ENCODE data around the gene LGALS3BP. TPM values are rescaled to one million over a fixed set of nuclear protein-coding genes. Genes with fewer than 3 reads are reported as not detected.
"Not testable (repeated sequence)": the region's sequence is repeated elsewhere in the genome, so short reads cannot be mapped to it uniquely, and the experiment has no call there.

The LGALS3BP gene
- polyA plus RNA-seq, 10 donors: 33.1 to 74.6 (median 48.2) TPM

DNA sequence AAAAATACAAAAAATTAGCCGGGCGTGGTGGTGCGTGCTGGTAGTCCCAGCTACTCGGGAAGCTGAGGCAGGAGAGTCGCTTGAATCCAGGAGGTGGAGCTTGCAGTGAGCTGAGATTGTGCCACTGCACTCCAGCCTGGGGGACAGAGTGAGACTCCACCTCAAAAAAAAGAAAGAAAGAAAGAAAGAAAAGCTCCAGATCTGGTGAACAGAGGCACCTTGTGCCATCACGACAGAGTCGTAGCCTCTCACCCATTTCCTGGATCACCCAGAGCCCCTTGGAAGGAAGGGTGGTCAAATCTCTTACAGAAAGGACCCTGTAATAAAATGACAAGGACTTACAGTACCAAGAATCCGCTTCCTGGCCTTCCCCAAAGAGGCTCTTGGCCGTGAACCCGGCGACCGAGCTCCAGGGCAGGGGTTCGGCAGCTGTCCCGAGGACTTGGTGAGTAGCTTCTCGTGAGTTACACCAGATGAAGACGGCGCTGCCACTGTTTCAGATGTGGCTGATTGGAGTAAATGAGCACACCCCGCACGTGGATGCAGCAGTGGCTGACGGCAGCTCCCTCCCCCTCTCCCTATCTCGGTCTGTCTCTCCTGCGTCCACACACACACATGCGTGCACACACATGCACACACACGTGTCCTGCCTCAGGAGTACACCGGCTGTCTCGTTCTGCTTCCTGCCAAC lies 13.5 kb downstream of the LGALS3BP start:
- DNase-seq: no peak

DNA sequence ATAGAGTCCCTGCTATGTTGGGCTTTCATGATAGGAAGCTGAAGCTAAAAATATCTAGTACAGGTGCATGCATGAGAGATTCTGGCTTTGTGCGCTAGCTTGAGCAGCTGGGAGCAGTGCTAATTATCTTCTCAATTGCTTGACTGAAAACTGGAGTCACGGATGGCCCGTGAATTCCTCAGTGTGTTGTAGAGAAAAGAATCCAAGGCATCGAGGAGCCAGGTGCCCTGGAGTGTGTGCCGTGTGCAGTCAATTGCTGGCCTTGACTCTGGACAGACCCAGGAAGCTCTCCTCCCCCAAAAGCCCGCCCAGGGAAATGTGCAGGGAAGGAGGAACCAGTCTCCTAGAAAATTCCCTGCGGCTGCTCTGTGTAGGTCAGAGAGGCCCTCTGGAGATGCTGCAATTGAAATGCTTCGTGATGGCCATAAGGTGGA lies 14.2 kb downstream of the LGALS3BP start:
- DNase-seq: no peak

DNA sequence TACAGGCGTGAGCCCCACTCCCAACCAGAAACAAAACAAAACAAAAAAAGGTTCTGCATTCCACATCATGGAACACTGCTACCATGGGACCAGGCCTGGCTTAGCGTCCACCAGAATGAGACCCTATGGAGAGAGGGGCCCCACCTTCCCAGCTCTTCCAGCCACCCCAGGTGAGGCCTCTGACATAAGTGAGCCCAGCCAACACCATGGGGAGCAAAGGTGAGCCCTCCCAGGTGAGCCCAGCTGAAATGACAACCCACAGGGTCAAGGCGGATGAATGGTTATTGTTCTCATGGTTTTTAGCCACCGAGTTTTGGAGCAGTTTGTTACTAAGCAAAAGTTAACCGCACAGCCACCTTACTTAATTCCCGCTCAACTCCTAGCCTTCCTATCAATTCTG lies 16.3 kb downstream of the LGALS3BP start:
- DNase-seq: no peak

DNA sequence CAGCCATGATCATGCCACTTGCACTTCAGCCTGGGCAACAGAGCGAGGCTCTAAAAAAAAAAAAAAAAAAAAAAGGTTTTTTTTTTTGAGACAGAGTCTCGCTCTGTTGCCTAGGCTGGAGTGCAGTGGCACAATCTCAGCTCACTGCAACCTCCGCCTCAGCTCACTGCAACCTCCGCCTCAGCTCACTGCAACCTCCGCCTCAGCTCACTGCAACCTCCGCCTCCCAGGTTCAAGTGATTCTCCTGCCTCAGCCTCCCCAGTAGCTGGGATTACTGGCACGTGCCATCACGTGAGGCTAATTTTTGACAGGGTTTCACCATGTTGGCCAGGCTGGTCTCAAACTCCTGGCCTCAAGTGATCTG lies 16.8 kb downstream of the LGALS3BP start:
- not testable (repeated sequence) for DNase-seq

DNA sequence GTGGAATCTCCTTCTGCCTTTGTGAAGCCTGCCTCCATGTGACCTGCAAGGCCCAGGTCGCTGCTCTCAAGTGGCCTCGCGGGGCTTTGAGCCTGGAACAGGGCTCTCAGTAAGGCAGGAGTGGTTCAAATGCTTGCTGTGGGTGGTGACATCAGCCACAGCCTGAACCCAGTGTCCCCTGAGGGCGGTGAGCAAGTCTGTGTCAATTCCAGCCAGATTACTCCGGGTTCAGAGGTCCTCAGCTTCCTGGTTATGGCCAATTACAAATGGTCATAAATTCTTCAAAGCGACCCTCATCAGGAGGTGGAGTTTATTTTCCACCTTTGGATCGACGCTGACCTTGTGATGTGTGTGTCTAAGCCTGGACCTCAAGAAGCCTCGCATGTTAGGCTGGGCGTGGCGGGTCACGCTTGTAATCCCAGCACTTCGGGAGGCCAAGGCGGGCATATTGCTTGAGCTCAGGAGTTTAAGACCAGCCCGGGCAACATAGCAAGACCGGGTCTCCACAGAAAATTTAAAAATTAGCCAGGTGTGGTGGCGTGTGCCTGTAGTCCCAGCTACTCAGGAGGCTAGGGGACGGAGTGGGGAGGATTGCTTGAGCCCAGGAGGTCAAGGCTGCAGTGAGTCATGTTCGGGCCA lies 17.3 kb downstream of the LGALS3BP start:
- DNase-seq: no peak

DNA sequence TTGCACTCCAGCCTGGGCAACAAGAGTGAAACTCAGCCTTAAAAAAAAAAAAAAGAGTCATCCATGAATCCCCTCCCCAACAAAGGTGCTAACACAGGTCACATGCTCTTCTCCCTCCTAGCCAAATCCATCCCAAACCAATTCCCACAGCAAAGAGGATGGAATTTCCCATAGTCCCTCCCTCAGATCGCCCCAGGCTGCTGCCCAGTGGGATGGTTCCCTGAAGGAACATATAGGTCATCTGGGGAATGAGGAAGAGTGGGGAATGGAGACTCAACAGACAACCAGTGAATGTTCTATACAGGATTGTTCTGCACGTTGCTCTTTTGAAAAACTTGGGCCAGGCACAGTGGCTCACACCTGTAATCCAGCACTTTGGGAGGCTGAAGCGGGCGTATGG lies 18.2 kb downstream of the LGALS3BP start:
- DNase-seq: no peak

DNA sequence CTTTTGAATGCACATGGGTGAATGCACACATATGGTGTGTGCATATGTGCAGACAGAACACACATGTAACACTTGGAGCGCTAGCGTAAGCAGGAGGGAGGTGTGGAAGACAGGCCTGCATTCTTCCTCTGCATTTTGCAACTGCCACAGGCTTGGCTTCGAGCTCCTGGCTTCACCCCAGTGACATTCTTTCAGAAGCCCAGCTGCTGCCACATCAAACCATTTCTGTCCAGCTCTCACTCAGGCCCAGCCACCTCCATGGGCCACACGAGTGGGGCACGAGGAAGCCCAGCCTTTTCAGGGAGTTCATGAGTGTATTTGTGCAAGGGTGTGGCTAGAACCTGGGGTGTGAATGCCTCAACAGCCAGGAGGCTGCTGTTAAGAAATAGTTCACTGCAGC lies 18.8 kb downstream of the LGALS3BP start:
- DNase-seq: peak in 1 of 3 donors; percentile 45

DNA sequence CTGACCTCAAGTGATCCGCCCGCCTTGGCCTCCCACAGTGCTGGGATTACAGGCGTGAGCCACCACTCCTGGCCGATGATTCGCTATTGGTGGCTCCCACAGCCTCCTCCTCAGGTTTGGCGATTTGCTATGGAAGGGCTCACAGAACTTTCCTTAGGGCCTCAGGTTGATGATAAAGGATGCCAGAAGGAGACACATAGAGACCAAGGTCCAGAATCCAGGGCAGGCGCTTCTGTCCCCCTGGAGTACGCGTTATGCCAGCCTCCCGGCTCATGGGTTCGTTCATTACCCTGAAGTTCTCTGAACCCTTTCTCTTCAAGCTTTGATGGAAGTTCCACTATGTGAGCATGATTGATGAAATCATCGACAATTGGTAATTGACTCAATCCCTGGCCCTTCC lies 19.9 kb downstream of the LGALS3BP start:
- no peak for DNase-seq

DNA sequence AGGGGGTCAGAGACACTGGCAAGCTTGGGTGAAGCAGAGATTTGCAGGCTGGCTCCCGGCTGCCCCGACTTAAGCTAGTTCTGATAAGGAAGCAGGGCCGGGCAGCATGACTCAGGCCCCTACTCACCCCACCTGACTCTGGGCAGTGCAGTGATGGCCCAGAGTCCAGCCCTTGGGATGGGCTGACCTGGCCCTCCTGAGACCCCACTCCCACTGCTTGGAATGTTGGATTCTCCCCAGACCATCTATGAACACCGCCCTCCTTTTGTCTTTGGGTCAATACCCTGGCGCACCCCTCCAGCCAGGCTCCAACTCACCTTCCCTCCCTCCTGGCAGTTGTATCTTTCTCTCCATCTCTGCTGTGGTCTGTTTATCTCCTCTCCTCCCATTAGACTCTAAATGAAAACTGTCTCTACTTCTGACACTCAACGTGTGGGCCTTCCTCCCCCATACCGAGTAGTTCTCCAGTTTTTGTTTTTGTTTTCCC lies 21.0 kb downstream of the LGALS3BP start:
- DNase-seq: no peak

DNA sequence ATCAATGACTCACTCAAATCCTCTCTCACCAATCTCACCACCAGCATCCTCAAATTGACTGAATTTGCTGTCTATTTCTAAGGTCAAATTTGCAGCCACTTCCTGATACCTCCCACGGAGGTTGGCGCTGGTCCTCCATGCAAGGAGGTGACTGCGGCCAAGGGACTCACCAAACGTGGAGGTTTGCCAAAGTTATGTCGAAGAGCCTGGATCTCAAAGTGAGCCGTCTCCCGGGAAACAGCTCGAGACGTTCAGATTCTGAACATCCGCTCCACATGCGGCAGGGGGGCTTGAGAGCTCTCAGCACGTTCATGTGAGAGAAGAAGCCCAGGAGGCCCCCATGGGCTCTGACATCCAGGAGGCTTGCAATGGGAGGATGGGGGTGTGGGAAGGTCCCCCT lies 22.6 kb downstream of the LGALS3BP start:
- DNase-seq: peak in 1 of 3 donors; percentile 70

DNA sequence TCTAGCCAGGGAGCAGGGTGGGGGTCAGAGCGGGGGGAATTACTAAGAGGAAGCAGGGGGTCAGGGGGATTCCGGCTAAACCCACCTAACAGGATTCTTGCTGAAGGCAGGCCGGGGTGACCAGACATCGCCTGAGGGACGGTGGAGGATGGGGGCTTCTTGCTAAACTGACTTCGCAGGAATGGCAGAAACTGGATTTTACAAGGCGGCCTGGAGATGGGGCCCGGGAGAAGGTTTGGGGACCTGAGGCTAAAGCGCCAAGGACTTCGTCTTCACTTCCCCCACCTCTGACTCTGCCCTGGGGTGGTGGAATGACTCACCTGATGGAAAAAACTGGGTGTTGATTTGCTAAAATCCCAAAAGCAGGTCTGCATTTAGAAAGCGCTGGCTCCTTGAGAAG lies 23.5 kb downstream of the LGALS3BP start:
- DNase-seq: no peak

DNA sequence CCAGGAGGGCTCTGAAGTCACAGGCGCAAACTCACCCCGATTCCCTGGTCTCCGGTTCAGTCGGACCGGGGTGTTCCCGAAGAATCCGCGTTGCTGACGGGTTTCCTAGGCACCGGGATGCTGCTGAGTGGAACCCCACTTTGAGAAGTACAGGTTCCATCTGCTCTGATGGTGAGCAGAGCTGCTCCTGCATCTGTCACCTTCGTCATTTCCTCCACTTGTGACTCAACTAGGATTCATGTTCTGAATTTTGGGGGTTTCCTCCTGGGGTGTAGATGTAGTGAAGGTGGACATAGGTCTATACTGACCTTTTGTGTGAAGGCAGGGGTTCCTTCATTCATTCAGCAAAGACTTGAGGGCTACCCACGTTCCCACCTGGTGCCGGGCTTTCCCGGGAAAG lies 25.0 kb downstream of the LGALS3BP start:
- no peak for DNase-seq

DNA sequence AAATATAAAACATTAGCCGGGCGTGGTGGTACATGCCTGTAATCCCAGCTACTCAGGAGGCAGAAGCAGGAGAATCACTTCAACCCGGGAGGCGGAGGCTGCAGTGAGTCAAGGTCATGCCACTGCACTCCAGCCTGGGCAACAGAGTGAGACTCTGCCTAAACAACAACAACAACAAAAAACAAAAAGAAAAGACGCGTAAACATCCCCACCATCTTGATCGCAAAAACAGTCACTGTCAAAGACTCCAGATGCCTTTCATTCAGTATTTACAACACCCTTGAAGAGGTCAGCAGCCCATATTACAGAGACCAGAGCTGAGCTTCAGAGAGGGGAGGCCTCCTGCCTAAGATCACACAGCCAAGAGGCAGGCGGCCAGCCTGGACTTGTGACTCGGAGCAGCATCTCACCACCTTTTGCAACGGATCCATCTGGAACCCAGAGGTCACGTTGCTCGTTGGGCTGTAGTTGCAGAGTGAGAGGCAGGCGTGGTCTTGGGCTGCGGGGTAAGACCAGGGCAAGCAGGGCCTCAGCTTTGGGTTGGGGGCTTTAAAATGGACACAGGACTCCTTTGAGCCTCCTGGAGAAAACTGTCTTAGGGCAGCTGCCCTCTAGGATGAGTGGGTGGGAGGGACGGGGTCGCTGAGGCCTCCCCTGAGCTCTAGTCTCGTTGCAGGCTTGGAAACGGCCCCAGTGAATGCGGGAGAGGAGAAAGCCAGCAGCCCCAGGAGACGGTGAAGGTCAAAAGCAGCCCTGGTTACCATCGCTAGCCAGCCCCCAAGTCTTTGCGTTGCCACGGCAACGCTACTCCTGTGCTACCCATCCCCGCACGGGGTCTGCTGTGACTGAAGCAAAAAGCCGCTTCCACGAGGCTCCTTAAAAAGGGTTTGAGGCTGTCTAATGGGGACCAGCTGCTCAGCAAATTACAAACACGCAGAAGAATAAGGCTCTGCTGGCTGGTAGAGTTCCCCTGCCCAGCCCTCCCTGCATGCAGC lies 26.1 kb downstream of the LGALS3BP start:
- peak in 2 of 3 donors; percentile 50 to 69 for DNase-seq

DNA sequence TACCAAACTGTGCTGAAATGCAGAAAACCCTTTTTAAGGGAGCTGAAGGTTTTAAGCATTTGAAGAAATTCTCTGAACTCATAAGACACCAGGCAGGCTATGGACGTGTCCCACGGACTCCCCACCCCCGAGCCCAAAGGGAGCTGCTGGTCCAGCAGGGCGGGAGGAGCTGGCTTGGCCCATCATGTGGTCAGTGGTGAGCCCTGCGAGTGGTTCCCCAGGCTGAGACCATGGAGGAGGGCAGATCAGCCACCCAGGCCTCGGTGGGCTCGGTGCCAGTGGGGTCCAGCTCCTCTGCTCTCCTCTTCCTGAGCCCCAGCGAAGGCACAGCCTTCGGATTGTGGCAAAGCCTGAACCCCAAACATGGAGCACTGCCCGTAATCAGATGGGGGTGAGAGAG lies 27.0 kb downstream of the LGALS3BP start:
- no peak for DNase-seq

DNA sequence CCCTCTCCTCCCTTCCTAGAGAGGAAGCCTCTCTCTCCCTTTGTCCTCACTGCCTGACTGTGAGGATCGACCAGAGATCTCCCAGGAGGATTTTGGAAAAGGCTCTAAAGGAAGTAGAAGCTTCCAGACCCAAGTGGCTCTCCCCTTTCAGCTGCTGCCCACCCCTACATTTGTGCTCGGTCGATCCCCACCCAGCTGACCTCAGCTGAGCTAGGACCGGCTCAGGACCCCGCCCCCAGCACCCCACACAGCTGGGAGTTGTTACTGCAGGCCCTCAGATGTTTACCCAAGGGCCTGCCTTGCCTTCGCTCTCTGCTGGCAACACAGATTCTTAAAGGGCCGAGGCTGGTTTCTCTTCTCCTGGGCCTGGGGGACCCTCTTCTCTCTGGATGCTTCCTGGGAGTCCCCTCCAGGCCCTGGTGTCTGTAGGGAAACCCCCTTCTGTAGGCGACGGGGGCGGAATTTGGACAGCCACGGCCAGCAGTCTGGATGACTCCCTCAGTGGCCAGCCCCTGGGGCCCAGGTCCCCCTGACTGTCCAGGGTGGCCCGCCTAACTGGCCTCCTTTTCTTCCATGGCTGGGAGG lies 27.7 kb downstream of the LGALS3BP start:
- no peak for DNase-seq

DNA sequence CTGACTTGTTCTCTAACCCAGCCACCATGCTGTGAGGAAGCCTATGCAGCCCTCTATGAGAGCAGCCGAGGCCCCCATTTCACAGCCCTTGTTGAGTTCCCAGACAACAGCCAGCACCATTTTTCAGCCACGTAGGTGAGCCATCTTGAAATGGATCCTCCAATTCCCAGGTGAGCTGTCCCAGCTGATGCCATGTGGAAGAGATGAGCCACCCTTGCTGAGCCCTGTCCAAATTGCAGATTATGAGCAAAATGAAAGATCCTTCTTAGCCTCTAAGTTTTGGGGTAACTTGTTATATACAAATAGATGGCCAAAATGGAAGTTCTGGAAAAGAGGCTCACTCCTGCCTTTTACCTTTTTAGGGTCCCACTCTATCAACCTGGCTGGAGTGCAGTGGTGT lies 28.9 kb downstream of the LGALS3BP start:
- DNase-seq: no peak

DNA sequence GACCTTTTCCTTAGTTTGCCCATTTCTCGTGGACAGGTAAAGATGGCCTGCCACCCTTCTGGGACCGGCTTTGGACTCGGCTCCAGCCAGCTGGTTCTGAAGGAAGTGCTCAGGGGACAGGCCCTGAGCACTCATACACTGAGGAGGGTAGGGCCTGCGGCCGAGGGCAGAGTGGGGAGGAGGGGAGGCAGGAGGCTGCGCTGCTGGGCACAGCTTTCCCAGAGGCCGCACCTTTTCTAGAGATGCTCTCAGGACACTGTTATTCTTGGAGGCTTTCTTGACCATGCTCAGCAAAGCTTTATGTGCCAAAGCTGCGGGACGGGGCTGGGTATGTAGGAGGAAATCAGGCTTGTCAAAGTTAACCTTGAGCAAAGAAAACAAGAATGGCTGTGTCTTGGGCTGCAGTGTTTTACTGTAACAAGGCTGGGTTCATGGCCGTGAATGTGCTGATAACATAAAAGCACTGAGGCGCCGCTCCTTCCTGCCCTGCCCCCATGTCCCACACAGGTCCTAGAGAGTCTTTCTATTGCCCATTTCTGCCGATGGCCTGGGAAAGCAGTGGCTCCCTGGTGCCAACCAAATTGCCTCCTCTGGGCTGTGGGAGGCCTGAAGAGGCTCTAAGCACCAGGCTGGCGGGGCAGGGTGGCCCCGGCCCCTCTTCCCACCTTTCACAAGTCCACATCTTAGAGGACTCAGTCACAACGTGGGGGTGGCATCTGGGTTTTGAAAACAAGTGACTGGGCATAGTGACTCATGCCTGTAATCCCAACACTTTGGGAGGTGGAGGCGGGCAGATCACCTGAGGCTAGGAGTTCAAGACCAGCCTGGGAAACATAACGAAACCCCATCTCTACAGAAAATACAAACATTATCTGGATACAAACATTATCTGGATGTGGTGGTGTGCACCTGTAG lies 32.2 kb downstream of the LGALS3BP start:
- no peak for DNase-seq

DNA sequence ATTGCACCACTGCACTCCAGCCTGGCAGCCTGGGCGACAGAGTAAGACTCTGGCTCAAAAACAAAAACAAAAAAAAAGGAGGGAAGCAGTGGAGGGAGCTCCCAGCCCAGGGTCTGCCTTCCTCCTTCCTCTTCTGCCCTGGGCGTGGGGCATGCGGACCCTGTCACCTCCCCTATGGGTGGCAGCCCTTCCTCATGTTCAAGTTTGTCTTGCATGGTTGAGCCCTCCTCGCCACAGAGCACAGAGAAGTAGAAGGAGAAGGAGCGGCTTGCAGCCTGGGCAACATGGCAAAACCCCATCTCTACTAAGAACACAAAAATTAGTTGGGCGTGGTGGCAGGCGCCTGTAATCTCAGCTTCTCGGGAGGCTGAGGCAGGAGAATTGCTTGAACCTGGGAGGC lies 33.1 kb downstream of the LGALS3BP start:
- DNase-seq: no peak

DNA sequence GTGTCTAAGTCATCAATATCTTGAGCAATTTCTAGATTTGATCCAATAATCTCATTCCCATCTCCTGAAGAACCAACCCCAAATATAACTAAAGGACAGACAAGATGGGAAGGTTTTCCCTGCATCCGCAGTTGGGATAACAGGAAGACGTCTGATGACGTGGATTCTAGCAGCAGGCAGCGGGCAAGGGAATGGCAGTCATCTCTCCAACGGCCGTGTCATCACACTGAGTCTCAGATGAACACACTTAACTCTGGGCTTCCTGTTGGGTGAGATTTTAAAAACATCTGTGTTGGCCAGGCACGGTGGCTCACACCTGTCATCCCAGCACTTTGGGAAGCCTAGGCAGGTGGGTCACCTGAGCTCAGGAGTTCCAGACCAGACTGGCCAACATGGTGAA lies 33.6 kb downstream of the LGALS3BP start:
- no peak for DNase-seq

DNA sequence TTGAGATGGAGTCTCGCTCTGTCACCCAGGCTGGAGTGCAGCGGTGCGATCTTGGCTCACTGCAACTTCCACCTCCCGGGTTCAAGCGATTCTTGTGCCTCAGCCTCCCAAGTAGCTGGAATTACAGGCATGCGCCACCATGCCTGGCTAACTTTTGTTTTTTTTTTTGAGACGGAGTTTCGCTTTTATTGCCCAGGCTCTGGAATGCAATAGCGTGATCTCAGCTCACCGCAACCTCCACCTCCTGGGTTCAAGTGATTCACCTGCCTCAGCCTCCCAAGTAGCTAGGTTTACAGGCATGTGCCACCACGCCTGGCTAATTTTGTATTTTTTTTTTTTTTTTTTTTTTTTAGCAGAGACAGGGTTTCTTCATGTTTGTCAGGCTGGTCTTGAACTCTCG lies 34.3 kb downstream of the LGALS3BP start:
- DNase-seq: not testable (repeated sequence)

DNA sequence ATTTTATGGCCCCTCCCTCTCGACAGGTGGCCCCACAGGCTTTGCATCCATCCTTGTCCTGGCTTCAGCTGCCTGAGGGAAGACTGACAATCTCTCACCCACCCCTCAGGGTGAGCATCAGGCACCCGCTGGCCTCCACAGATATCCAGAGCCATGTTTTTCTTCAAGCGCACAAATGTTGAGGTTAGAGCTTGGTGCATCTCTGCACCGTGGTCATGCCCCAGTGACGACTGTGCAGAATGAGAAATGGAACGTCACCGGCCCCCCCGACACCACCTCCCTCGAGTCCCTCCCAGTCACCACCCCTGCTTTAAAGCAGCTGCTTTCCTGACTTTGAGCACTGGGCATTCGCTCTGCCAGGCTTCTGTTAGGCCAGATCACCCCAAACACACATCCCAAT lies 34.8 kb downstream of the LGALS3BP start:
- DNase-seq: no peak

All from muscle of back (tissue), 11 donors.